Epithelial cell of esophagus (primary cell): ENCODE data around the gene FLVCR2.

Experiments used
- DNase-seq: peaks from one replicate; pipeline ENCODE4 v3.0.0; 2010; ENCODE audit warnings: low read depth
- H3K4me3 ChIP-seq: 2 replicates; pipeline ENCODE4 v1.5.1; 2011; ENCODE audit warnings: mild to moderate bottlenecking, low read length, control low read depth
- TF ChIP-seq, protein P1 (sequence below): IDR thresholded peaks from 2 replicates; pipeline ENCODE4 v1.5.1; 2011; ENCODE audit warnings: low read depth, mild to moderate bottlenecking, low read length, control low read depth, inconsistent platforms; ENCODE audit not compliant: insufficient read depth; ENCODE audit errors: missing control alignments

FLVCR2 gene

GRCh38 chr14:75554482-75554881 is 23.9 kb upstream of the FLVCR2 start:
- TF ChIP-seq, protein P1, sequence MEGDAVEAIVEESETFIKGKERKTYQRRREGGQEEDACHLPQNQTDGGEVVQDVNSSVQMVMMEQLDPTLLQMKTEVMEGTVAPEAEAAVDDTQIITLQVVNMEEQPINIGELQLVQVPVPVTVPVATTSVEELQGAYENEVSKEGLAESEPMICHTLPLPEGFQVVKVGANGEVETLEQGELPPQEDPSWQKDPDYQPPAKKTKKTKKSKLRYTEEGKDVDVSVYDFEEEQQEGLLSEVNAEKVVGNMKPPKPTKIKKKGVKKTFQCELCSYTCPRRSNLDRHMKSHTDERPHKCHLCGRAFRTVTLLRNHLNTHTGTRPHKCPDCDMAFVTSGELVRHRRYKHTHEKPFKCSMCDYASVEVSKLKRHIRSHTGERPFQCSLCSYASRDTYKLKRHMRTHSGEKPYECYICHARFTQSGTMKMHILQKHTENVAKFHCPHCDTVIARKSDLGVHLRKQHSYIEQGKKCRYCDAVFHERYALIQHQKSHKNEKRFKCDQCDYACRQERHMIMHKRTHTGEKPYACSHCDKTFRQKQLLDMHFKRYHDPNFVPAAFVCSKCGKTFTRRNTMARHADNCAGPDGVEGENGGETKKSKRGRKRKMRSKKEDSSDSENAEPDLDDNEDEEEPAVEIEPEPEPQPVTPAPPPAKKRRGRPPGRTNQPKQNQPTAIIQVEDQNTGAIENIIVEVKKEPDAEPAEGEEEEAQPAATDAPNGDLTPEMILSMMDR = no peak
- DNase-seq = peak; percentile 91
- H3K4me3 ChIP-seq = no peak overlapping the region

DNA sequence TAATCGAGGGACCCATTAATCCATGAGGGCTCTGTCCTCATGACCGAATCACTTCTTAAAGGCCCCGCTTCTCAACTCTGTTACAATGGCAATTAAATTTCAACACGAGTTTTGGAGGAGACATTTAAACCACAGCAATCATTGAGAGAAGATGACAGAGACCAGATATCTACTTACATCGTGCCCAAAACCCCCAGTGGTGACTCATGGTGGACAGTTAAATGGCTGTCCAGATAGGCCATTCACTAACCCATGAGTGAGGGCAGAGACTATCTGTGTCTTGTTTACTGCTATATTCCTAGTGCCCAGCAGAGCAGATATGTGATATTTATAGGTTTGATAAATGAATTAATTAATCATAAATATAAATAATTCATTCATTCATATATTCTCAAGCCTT is 20.0 kb upstream of the FLVCR2 start:
- TF ChIP-seq, protein P1 = no peak
- DNase-seq = no peak
- no peak overlapping the region for H3K4me3 ChIP-seq

DNA sequence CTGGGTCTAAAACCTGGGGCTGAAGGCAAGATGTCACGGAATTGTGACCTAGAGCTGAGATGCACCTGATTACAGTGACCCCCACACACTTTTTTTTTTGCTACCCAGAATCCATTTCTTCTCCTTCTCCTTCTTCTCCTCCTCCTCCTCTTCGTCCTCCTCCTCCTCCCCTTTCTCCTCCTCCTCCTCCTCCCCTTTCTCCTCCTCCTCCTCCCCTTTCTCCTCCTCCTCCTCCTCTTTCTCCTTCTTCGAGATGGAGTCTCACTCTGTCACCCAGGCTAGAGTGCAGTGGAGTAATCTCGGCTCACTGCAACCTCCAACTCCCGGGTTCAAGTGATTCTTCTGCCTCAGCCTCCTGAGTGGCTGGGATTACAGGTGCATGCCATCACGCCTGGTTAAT is 19.4 kb upstream of the FLVCR2 start:
- DNase-seq = no peak
- TF ChIP-seq, protein P1 = no peak

DNA sequence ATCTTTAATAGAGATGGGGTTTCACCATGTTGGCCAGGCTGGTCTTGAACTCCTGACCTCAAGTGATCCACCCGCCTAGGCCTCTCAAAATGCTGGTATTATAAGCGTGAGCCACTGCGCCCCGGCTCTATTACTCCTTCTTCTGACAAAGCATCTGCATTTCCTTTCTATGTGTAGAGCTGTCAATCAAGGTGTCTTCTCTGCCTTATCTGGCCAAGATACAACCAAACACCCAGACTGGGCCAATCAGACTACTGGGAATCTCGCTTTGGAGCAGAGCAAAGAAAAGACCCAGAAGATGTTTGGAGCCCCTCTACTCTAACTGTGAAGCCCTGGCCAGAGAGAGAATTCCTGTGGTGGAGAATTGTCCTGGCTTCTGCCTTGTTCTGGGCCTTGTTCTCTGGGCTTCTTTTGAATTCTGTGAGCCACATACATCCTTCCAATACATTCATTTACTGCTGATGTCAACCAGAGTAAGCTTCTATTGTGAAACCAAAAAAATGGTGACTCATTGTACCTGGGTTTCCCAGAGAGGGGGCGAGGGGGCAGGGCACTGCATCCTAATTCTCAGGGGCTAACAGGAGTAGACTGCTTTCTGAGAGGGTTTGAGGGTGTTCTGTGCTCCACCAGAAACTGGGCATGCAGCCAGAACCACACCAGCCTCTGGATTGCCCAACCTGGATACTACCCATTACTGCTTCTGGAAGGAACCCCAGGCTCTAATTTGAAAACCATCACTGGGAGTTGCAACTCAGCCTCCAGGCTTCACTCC is 18.8 kb upstream of the FLVCR2 start:
- peak; percentile 94 for DNase-seq
- no peak overlapping the region for H3K4me3 ChIP-seq
- TF ChIP-seq, protein P1 = no peak

More for the DNA sequence above, 19.4 kb upstream of the FLVCR2 start:
- no peak overlapping the region for H3K4me3 ChIP-seq

- H3K4me3 ChIP-seq = no peak overlapping the region
- TF ChIP-seq, protein P1 = peak; percentile 95
- peak; percentile 95 for DNase-seq
Observed at GRCh38 chr14:75561013-75561432, 17.4 kb upstream of the FLVCR2 start.

DNA sequence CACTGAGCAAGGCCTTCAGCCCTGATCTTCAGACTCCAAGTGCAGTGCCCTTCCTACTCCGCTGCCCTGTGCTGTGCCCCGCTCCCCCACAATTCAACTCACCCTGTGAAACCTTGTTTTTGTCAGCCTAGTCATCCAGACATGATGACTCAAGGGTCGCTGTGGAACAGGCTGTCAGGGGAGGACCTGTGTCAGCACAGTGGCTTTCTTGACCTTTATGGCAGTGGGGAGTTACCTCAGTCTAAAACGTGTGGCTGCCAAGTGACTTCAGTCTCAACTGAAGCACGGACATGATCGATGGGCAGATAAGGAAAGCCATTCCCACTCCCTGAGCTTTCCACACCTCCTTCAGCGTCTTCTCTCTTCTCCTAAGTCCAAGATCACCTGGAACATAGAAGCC is 16.3 kb upstream of the FLVCR2 start:
- TF ChIP-seq, protein P1 = no peak
- no peak overlapping the region for H3K4me3 ChIP-seq
- peak; percentile 33 for DNase-seq

DNA sequence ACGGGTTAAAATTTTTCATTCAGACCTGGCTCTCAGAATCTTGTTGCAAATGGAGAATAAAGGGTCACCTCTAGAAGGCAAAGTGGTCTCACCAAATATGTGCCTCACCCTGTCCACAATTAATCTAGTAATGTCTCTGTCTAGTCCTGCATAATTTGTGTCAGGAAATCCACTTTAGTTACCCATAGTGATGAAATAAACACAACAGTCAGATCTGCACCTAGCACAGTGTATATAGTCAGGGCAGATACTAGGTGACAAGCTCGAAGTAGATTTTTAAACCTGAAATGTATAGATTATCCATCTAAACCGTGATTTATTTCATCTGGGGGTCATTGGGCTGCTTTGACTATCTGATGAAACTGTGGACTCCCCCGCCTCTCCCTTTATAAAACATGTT is 15.9 kb upstream of the FLVCR2 start:
- TF ChIP-seq, protein P1 = no peak
- H3K4me3 ChIP-seq = no peak overlapping the region

More for the DNA sequence above, 15.9 kb upstream of the FLVCR2 start:
- DNase-seq = no peak
